ENCODE data around the gene PGGHG.
"Not testable (repeated sequence)": the region's sequence is repeated elsewhere in the genome, so short reads cannot be mapped to it uniquely, and the experiment has no call there.

The PGGHG gene

DNA sequence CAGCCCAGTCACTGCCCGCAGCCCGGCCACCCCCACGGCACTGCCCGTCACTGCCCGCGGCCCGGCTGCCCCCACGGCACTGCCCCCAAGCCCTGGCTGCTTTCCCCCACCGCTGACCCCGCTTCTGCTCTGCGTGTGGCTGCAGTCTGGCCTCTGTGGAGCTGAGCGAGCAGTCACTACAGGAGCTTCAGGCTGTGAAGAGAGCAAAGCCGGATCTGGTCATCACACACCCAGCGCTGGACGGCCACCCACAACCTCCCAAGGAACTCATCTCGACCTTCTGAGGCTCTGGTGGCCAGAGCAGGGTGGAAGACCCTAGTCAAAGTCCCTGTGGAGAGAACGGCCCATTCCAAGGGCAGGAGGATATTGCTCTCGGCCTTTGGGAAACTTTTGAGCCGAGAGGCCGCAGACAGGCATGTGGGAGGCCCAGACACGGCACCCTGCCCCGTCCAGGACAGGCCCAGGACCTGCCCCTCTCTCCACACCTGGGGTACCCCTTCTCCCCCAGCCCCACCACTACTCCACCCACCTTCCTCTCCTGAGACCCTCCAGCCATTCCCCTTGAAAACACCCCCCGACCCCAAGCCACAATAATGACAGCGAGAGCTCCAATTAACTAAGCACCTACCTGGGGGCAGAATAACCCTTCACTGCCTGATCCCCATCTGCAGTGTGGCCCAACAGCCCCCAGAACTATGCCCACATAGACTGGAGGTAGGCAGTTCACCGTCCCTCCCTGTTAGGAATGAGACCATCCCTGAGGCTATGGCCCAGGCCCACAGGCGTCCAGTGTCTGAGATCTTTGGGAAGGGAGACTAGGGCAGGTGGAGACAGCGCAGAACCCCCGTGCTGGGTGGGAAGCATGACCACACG lies 3.7 kb upstream of the PGGHG start:
- DNase-seq (ENCODE audit: low spot score), result no peak

DNA sequence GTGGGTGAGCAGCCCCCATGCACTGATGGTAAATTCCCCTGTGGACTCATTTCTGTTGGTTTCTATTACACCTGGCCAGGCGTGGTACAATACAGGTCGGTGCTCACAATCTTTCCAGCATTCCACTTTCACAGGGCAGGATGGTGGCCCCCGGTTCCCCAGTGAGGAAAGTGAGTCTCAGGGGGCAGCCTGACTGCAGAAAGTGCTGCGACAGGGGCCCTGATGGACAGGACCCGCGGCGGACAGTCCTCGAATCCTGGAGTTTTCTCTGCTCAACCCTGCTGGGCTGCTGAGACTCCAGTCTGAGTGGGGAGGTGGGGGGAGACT lies 3.1 kb upstream of the PGGHG start:
- no peak for DNase-seq (ENCODE audit: low spot score)

DNA sequence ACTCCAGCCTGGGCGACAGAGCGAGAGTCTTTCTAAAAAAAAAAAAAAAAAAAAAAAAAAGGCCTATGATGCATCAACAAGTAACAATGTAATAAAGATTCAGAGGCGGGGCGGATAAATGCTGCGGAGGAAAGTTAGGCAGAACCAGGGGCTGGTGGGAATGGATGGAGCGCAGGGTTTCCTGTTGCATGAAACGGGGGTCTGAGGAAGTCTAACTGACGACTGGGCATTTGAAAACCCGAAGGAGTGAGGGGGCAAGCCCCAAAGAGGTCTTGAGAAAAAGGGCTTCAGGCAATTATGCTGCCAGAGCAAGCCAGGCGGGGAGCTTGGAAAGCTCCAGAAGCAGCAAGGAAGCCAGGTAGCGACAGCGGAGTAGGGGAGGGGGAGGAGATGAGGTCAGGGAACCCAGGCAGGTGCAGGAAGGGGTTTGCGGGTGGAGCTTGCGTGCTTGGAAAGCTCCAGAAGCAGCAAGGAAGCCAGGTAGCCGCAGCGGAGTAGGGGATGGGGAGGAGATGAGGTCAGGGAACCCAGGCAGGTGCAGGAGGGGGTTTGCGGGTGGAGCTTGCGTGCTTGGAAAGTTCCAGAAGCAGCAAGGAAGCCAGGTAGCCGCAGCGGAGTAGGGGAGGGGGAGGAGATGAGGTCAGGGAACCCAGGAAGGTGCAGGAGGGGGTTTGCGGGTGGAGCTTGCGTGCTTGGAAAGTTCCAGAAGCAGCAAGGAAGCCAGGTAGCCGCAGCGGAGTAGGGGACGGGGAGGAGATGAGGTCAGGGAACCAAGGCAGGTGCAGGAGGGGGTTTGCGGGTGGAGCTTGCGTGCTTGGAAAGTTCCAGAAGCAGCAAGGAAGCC lies 1.7 kb upstream of the PGGHG start:
- DNase-seq (ENCODE audit: low spot score), result not testable (repeated sequence)

DNA sequence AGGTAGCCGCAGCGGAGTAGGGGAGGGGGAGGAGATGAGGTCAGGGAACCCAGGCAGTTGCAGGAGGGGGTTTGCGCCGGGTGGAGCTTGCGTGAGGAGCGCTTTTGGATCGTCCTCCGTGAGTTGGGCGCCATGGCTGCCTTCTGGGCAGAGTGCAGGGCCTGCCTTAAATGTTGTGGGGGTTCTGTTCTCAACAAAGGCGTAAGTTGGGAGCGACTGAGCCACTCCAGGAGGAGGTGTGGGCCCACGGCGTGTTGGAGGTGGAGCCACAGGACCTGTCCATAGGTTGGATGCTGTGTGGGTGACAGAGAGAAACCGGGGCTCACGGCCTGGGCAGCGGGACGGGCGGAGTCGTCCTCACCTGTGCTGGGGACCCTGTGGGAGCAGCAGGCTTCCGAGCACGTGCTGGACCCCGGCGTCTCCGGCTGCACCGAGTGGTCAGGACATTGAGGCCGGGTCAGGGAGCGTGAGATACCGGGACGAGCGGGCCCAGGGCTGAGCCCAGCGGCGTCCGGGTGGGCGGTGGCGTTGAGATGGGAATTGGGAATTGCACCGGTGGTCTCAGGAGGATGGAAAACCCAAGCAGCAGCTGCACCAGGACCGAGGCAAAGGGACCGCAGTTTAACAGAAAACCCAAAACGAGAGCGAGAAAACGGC lies 977 bp upstream of the PGGHG start:
- no peak for DNase-seq (ENCODE audit: low spot score)

DNA sequence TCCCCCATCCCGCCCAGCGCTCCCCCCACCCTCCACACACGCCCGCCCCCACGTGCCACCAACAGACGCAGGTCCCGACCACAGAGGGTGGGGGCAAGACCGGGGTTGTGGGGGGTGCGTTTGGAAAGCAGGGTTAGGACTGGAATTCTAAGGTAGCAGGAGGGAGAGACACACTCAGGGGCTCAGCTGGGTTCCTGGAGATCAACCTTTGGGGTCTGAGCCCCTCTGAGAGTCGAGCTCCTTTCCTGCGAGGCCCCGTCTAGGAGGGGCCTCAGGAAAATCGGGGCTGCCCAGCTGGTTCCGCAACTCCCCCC lies 429 bp downstream of the PGGHG start:
- no peak for DNase-seq (ENCODE audit: low spot score)

DNA sequence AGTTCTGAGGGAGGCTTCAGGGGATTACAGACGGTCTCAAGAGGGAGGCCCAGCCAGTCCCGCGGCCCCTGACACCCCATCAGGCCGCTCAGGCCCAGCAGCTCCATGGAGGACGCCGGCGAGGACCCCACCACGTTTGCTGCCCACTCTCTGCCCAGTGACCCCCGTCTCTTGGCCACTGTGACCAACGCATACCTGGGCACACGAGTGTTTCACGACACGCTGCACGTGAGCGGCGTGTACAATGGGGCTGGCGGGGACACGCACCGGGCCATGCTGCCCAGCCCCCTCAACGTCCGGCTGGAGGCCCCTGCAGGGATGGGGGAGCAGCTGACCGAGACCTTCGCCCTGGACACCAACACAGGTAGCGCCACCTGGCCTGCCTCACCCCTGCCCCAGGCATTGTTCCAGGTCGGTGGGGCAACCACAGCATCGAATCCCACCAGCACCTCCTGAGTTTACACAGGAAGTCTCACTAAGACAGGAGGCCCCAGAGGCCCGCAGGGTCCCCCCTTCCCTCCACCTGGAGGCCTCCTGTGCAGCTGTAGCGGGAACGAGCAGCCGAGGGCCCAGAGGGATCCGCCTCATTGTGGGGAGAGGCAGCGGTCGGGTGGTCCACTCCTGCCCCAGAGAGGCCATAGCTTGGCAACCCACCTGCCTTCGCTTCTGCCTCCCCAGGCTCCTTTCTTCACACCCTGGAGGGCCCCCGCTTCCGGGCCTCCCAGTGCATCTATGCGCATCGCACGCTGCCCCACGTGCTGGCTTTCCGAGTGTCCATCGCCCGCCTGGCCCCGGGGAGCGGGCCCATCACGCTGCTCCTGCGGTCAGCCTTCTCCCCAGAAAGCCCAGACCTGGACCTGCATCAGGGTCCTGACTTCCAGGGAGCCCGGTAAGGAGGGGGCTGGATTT lies 1.0 kb downstream of the PGGHG start:
- DNase-seq (ENCODE audit: low spot score), result no peak

DNA sequence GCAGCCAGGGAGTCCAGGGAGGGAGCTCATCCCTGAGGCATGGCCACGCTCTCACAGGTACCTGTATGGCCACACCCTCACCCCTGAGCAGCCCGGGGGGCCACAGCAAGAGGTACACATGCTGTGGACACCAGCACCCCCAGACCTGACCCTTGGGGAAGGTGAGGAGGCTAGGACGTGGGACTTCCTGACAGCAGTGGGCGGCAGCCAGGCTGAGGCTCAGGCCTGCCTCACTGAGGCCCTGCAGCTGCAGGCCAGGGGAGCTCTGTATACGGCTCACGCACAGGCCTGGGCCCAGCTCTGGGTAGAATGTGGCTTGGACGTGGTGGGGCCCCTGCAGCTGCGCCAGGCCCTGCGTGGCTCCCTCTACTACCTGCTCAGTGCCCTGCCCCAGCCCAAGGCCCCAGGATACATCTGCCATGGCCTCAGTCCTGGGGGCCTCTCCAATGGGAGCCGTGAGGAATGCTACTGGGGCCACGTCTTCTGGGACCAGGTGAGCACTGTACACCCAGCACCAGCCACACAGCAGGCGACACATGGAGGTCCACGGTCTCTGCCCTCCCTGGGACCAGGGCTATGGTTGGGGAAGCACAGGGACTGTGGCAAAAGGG lies 1.8 kb downstream of the PGGHG start:
- no peak for DNase-seq (ENCODE audit: low spot score)

DNA sequence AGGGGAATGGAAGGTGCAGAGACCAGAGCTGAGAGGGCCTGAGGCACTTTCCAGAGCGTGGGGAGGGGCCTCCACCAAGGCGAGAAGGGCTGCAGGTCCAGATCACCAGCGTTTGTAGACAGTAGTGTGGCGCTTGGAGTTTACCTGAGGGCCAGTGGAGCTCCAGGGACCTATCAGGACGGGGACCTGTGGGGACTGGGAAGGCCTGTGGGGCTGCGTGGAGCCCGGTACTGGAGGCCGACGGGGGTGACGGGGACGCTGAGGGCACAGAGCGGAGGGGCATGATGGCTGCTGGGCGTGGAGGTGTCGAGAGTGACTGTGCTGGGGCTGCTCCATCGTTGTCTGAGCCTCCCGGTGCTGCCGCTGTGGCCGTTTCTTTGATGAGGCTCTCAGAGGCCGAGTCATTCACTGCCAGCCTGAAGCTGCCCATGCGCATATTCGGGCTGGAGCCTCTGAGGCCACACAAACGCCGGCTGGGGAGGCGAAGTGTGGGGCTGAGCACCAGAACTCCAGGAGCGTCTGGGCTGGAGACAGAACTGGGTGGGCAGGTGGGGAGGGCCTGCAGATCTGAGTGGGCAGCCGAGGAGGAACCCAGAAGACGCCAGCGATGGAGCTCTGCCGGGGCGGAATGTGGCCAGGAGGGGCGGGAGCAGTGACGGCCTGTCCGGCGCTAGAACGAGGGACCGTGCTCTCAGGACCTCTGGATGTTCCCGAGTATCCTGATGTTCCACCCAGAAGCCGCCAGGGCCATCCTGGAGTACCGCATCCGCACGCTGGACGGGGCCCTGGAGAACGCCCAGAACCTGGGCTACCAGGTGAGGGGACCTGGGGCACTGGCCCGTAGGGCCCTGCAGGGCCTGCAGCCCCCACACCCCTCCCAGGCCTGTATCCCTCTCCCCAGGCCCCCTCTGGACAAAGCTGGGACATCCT lies 2.6 kb downstream of the PGGHG start:
- no peak for DNase-seq (ENCODE audit: low spot score)

DNA sequence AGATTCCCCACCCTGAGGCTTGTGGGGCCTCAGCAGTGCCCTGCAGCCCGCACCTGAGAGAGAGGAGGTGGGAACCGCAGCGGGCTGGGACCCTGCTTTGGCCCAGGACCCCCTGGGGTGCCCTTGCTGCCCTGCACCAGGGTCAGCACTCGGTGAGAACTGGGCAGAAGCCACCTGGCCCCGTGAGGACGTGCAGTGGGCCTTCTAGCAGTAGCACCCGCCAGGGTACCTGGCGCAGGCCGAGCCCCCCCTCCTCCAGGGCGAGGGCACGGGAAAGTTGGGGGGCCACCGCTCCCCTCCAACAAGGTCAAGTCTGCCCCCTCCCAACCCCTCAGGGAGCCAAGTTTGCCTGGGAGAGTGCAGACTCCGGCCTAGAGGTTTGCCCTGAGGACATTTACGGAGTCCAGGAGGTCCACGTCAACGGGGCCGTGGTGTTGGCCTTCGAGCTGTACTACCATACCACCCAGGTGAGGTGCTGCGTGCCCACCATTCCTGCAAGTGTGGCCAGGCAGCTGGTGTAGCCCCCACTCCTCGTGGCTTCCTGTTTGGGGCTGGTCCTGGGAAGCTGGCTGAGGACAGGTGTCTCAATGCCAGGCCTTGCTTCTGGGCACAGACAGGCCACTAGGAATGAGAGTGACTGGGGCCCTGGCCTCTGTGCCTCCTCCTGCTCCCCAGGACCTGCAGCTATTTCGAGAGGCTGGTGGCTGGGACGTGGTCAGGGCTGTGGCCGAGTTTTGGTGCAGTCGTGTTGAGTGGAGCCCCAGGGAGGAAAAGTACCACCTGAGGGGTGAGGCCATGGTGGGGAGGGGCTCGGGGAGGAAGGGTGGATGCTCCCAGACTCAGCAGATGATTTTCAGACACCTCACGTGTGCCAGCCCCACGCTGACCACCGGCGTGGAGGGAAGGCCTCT lies 3.5 kb downstream of the PGGHG start:
- no peak for DNase-seq (ENCODE audit: low spot score)

DNA sequence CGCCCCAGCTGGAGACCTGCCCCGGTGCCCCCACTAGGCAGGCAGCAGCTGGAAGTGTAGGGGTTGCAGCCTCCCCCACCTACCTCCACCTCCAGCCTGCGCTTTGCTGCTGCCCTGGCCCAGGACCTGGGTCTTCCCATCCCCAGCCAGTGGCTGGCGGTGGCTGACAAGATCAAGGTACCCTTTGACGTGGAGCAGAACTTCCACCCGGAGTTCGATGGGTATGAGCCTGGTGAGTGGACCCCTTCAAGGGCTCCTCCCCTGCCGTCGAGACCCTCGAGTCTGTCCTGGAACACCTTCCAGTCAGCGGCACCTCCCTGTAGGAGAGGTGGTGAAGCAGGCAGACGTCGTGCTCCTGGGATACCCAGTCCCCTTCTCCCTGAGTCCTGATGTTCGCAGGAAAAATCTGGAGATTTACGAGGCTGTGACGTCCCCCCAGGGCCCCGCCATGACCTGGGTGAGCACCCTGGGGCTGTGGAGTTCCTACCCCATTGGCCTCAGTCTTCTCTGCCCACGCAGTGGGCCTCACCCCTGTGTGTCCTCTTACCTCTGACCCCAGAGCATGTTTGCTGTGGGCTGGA lies 4.4 kb downstream of the PGGHG start:
- DNase-seq (ENCODE audit: low spot score), result no peak

DNA sequence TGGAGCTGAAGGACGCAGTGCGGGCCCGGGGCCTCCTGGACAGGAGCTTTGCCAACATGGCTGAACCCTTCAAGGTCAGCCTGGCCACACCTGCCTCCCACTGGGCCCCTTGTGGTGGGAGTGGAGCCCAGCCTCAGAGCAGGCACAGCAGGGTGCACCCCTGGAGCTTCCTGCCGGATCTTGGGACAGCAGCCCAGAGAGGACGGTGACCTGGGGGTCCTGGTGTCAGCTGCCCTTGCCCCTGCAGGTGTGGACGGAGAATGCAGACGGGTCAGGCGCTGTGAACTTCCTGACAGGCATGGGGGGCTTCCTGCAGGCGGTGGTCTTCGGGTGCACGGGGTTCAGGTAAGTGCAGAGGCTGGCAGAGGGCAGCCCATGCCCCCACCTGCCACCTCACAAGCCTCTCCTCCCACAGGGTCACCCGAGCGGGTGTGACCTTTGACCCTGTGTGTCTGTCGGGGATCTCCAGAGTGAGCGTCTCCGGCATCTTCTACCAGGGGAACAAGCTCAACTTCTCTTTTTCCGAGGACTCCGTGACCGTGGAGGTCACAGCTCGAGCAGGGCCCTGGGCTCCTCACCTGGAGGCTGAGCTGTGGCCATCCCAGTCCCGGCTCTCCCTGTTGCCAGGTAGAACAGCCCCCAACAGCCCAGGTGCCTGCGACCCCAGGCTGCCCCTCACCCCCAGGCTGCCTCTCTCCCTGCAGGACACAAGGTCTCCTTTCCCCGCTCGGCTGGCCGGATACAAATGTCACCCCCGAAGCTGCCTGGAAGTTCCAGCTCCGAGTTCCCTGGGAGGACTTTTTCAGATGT lies 5.1 kb downstream of the PGGHG start:
- DNase-seq (ENCODE audit: low spot score), result no peak

DNA sequence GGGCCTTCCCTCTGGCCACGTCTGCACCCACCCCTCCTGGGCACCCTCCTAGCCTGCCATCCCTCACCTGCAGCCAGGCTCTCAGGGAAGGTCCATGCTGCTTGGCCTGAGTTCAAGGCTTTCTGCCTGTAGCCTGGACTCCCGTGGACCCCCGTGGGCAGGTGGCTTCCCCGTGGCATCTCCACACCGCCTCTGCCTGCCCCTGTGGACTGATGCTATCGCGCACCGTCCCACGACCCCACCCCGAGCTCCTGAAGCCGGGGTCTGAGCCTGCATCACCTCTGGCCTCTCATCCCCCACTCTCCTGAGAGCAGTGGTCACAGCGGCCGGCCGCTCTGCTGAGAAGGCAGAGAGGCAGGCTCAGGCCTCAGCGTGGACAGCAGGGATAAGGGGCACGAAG lies 5.9 kb downstream of the PGGHG start:
- no peak for DNase-seq (ENCODE audit: low spot score)

DNA sequence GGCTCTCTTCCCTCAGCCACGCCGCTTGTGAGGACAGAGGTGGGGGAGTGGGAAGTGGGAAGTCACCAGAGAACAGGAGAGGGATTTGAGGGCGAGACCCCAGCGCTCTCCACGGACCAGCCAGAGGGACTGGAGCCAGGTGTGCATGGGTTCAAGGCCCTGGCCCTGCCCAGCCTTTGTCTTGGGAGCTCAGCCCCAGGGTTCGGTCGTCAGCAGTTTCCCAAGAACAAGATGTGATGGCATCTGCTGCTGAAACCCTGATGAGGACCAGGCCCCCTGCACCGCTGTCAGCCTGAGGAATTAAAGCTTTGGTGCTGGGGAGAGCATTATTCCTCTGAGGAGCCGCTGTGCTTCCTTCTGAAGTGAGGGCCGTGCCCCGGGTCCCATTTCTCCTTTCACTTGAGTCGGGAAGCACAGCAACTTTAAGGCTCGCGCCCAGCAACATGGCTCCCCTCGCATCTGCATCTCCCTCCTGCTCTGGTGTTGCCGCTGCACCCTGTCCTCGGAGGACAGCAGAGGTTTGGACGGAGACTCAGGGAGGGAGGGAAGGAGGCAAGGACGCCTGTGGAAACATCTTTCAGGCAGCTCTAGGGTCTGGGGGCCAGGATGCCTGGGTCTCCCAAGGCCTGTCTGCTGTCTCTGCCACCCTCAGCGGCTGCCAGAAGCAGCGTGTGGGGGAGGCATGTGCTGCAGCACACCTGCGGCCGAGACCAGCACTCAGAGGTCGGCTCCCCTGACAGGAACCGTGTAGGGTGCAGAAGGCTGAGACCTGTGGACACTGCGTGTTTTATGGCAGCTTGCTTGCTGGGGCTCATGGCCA lies 6.6 kb downstream of the PGGHG start:
- DNase-seq (ENCODE audit: low spot score), result no peak

DNA sequence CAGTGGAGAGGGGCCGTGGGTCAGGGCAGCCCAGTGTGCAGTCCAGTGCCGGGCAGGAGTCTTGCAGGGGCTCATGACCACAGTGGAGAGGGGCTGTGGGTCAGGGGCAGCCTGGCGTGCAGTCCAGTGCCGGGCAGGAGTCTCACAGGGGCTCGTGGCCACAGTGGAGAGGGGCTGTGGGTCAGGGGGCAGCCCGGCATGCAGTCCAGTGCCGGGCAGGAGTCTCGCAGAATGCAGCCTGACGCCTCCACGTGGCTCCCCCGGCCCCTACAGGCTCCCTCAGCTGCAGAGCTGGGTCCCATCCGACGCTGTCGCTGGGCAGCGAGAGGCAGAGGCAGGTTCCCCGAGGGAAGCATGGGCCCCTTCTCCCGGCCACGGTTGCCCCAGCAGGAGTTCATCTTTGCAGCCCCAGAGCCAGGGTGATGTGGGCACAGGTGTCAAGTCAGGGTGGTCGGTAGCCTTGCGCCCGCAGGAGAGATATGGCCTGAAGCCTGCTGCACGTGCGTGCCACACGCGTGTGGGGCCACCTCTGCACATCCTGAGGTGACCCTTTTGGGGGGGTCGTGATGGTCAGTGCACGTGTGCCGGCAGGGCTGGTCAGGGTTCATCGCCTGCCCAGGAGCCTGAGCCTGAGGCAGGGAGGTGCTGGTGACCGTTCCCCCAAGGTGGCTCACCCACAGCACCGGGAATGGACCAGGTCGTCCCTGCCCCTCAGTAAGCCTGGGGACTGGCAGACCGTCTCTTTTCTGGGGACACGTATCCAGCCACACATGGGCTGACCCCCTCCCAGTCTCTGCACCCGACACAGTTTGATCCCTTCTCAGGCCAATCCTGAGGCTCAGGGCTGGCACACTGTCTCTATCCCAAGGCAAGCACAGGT lies 7.5 kb downstream of the PGGHG start:
- DNase-seq (ENCODE audit: low spot score), result no peak

DNA sequence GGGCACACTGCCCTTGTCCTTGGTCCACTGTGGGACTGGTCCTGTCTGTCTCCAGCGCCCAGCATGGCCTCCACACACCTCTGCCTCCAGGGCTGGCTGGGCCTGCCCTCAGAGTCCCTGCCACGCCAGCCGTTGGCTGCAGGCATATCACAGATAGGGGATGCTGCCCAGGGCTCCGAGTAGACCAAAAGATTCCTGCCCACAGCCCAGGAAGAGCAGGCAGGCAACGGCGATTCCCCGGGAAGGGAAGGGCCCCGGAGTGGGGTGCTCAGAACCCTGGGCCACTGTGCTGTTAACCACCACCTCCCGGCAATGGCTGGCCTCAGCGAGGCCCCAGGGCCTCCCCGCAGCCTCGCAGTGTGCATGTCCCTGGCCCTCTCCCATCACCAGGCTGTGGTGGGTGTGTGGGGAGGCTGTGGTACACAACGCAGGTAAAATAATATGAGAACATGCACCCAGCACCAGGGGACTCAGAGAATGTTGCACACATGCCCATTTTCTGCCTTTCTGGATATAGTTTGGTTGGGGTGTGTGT lies 8.2 kb downstream of the PGGHG start:
- no peak for DNase-seq (ENCODE audit: low spot score)

All from ecto neural progenitor cell (in vitro differentiated cells).